Fibroblast of skin of scalp (primary cell): Measurements from ENCODE around the gene SLC22A23.
A peak's percentile ranks its signal among the peaks of the same experiment; 100 is the strongest.

ENCODE experiments used
- DNase-seq: peaks from one replicate; pipeline ENCODE4 v3.0.0-alpha.2; 2013

The SLC22A23 gene

GRCh38 chr6:3235486-3235885, 221.4 kb downstream of the SLC22A23 start:
- DNase-seq, result no peak

GRCh38 chr6:3233904-3234303, 222.9 kb downstream of the SLC22A23 start:
- DNase-seq, result no peak

GRCh38 chr6:3233321-3233720, 223.5 kb downstream of the SLC22A23 start:
- DNase-seq, result no peak

- DNase-seq, result no peak
These were observed 224.6 kb downstream of the SLC22A23 start for GRCh38 chr6:3232017-3232945.

- peak; percentile 83 for DNase-seq
These were observed 225.4 kb downstream of the SLC22A23 start for GRCh38 chr6:3231247-3232016.

GRCh38 chr6:3230900-3231246, 226.0 kb downstream of the SLC22A23 start:
- DNase-seq, result peak; percentile 61

- no peak for DNase-seq
These were observed 226.5 kb downstream of the SLC22A23 start for GRCh38 chr6:3230256-3230882.

- DNase-seq, result peak; percentile 18
These were observed 227.2 kb downstream of the SLC22A23 start for GRCh38 chr6:3229566-3230178.

- no peak for DNase-seq
These were observed 227.9 kb downstream of the SLC22A23 start for GRCh38 chr6:3228771-3229565.

- no peak for DNase-seq
These were observed 228.7 kb downstream of the SLC22A23 start for GRCh38 chr6:3228046-3228671.

- peak; percentile 83 for DNase-seq
These were observed 229.3 kb downstream of the SLC22A23 start, which contains the start of gene TUBB2B for GRCh38 chr6:3227363-3228045. TSS of gene TUBB2B (minus strand) at chr6:3227653. CDS start at chr6:3227543, 110 bp downstream.

GRCh38 chr6:3226481-3227362, 230.1 kb downstream of the SLC22A23 start:
- DNase-seq, result peak; percentile 38

- DNase-seq, result no peak
These were observed 230.8 kb downstream of the SLC22A23 start for GRCh38 chr6:3226042-3226441.

GRCh38 chr6:3222506-3223038, 234.3 kb downstream of the SLC22A23 start:
- DNase-seq, result no peak

GRCh38 chr6:3221578-3221977, 235.3 kb downstream of the SLC22A23 start:
- DNase-seq, result no peak

GRCh38 chr6:3220366-3220765, 236.5 kb downstream of the SLC22A23 start:
- DNase-seq, result no peak
